Upper lobe of left lung (tissue), 4 donors: ENCODE measurements around the gene CHST8.

ENCODE experiments used
- POLR2A ChIP-seq, 4 donors: fragments of 450-650 bp; IDR thresholded peaks; one replicate each; pipeline ENCODE4 v1.5.1; 2016 to 2017; ENCODE audit warnings: antibody characterized with exemption in 4 of 4, mild to moderate bottlenecking in 2 of 4
- TF ChIP-seq, protein P1 (sequence below), 6 experiments: fragments of 450-650 bp in 4 of 6; fragments of 200-600 bp in 2 of 6; sonication (generic) in 2 of 6; IDR thresholded peaks; one replicate each; pipeline ENCODE4 v1.5.1; 2016 to 2019; ENCODE audit warnings: antibody characterized with exemption in 6 of 6

GRCh38 chr19:33794683-33795369 lies 173.1 kb downstream of the CHST8 start:
- TF ChIP-seq, protein P1, sequence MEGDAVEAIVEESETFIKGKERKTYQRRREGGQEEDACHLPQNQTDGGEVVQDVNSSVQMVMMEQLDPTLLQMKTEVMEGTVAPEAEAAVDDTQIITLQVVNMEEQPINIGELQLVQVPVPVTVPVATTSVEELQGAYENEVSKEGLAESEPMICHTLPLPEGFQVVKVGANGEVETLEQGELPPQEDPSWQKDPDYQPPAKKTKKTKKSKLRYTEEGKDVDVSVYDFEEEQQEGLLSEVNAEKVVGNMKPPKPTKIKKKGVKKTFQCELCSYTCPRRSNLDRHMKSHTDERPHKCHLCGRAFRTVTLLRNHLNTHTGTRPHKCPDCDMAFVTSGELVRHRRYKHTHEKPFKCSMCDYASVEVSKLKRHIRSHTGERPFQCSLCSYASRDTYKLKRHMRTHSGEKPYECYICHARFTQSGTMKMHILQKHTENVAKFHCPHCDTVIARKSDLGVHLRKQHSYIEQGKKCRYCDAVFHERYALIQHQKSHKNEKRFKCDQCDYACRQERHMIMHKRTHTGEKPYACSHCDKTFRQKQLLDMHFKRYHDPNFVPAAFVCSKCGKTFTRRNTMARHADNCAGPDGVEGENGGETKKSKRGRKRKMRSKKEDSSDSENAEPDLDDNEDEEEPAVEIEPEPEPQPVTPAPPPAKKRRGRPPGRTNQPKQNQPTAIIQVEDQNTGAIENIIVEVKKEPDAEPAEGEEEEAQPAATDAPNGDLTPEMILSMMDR (IDR thresholded peaks at IDR 0.05): no peak
- no peak for TF ChIP-seq POLR2A (IDR thresholded peaks at IDR 0.05)
